NCI-H82 treated with DMSO at 0.1 percent for 48 hours (cell line): Measurements from ENCODE around the gene ABCA10.

ENCODE experiments used
- DNase-seq: peaks from one replicate; lab custom pipeline; 2025; ENCODE audit not compliant: unreplicated experiment; lab: John Stamatoyannopoulos, UW

ABCA10 gene

GRCh38 chr17:69103557-69104233, 124.9 kb downstream of the ABCA10 start:
- DNase-seq = no peak

- DNase-seq = no peak
These were observed 130.0 kb downstream of the ABCA10 start for GRCh38 chr17:69098625-69099024.
